Uterus (tissue), 2 donors: ENCODE measurements around the gene MYL11.

Experiments
- CTCF ChIP-seq, 4 experiments: fragments of 200-600 bp in 2 of 4; fragments of 450-650 bp in 2 of 4; sonication (generic) in 2 of 4; IDR thresholded peaks; one replicate each; pipeline ENCODE4 v1.5.1; 2016 to 2019; ENCODE audit warnings: antibody characterized with exemption in 4 of 4, mild to moderate bottlenecking in 2 of 4, moderate library complexity in 1 of 4
- POLR2A ChIP-seq, 2 donors: fragments of 450-650 bp; IDR thresholded peaks; one replicate each; pipeline ENCODE4 v1.6.1; 2016; ENCODE audit warnings: antibody characterized with exemption in 2 of 2, mild to moderate bottlenecking in 1 of 2, moderate library complexity in 1 of 2

- TF ChIP-seq CTCF (IDR thresholded peaks at IDR 0.05) (no peak), POLR2A (IDR thresholded peaks at IDR 0.05) (no peak)
Measured at GRCh38 chr16:30380072-30380802, 5.6 kb downstream of the MYL11 start.
